GM21723 (cell line): Measurements from ENCODE around the gene CCDC198.

Experiments
- ATAC-seq: cut with Tn5 transposase; IDR thresholded peaks from one replicate; pipeline ENCODE4 v1.9.1; 2021; ENCODE audit warnings: mild to moderate bottlenecking, moderate library complexity; ENCODE audit not compliant: unreplicated experiment

CCDC198 gene, protein sequence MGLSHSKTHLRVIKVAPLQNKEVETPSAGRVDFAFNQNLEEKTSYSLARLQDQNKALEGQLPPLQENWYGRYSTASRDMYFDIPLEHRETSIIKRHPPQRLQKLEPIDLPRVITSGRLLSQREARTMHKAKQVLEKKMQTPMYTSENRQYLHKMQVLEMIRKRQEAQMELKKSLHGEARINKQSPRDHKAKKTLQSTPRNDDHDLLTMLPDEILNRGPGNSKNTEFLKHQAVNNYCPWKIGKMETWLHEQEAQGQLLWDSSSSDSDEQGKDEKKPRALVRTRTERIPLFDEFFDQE

DNA sequence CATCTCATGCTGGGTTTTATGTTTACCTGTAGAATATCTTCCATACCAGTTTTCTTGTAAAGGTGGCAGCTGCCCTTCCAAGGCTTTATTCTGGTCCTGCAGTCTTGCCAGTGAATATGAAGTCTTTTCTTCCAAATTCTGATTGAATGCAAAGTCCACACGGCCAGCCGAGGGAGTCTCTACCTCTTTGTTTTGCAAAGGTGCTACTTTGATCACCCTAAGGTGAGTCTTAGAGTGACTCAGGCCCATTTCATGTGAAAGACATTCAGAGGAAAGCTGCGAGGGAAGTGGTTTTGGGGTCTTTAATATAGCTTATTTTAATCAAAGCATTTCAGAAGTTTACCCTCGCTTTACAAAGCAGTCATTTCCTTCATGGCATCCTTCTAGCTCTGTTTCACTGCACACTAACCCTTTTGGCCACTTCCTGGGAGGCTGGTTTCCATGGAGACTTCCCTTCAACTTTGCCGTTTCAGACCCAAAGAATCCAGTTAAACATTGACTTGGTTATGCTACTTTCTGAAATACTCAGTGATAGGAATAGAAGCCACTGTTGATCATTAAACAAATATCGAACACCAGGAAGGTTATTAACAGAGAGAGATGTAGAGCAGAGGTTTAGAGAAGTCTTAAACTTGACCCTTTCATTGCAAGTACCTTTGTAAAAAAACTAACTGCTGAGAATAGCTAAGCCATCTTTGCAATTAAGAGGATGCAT lies at the start of gene CCDC198:
CCDC198 (minus strand) TSS at position 391 of the 715 bp plus-strand sequence; CDS start at position 249, 142 bp downstream.
- ATAC-seq = peak; percentile 65

DNA sequence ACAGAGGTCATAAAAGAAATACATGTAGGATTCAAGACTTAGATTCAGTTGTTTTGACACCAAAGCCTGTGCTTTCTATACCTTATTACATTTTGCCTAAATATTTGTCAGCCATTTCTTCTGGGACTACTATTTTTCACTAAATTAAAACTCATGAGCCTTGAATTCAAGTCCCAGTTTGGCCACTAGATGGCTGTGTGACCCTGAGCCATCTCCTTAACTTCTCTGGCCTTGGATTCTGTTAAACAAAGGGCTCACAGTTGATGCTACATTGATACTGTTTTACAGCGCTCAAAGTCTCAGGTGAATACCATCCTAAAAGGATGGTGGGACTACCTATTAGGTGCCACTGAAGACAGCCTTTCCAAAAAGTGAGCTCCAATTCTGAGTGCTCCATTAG lies 39.6 kb upstream of the CCDC198 start:
- no peak for ATAC-seq

DNA sequence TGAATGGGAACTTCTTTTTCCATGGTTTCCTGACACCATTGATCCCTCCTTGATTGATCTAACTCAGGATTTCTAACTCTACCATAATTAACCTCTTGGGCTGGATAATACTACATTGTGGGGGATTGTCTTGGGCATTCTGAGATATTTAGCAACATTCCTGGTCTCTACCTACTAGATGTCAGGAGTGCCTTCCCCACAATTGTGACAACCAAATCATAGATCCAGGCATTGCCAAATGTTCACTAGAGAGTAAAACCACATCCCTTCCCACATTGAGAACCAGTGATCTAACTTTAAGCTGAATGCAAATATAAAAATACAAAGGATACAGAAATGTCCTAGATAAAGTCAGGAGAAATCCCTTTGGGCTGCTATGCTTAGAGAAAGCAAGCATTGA lies 36.9 kb upstream of the CCDC198 start:
- ATAC-seq = no peak

DNA sequence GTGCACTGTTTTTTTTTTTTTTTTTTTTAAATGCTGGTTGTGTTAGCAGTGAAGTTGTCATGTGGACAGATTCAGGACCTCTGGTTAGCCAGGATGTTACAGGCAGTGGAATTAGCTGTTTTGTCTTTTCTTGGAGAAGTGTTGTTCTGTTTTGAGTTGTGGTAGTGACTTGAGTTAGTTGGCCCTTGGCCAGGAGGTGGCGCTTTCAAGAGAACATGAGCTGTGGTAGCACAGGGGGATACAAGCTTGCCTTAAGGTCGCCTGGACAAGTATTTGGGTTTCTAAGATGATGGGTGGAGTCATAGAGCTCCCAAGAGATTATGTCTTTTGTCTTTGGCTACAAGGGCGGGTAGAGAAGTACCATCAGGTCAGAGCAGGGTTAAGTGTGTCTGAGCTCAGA lies 33.3 kb upstream of the CCDC198 start:
- no peak for ATAC-seq

DNA sequence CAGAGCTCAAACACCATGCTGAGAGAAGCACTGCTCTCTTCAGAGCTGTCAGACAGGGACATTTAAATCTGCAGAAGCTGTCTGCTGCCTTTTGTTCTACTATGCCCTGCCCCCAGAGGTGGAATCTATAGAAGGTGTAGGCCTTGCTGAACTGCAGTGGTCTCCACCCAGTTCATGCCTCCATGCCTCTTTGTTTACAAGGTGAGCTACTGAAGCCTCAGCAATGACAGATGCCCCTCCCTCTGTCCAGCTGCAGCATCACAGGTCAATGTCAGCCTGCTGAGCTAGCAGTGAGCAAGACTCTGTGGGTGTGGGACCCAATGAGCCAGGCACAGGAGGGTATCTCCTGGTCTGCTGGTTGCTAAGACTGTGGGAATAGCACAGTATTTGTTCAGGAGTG lies 25.4 kb upstream of the CCDC198 start:
- no peak for ATAC-seq

DNA sequence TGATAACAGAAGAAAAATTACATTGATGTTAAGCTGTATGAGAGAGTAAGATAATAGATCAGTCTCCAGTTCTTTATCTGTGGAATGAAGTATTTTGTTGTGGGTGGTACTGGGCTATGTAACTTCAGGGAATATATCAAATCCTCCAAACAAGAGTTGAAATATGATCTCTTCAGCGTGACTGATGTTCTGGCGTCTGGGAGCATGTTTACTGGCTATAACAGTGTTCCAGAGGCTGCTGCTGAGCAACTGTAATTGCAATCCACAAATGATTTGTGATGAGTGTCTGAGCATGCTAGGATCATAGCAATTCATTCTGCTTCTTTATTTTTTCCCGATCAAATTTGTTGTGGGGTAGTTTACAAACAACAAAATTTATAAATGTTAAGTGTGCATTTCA lies 18.6 kb upstream of the CCDC198 start:
- ATAC-seq = no peak

DNA sequence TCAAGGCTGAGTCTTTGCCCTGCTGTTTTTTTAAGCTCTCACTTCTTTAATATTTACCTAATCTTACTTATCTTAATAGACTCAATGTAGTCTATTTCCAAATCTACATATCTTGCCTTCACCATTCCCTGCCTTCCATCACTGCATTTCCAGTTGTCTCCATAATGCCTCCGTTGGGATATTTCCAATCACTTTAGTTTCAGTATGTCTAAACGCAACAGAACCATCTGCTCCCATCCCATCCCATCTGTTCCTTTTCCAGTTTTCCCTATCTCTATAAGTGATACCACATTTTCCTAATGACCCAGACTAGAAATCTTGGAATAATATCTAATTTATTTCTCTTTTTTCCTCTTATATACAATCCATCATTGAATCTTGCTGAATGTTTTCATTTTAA lies 15.1 kb upstream of the CCDC198 start:
- ATAC-seq = no peak

DNA sequence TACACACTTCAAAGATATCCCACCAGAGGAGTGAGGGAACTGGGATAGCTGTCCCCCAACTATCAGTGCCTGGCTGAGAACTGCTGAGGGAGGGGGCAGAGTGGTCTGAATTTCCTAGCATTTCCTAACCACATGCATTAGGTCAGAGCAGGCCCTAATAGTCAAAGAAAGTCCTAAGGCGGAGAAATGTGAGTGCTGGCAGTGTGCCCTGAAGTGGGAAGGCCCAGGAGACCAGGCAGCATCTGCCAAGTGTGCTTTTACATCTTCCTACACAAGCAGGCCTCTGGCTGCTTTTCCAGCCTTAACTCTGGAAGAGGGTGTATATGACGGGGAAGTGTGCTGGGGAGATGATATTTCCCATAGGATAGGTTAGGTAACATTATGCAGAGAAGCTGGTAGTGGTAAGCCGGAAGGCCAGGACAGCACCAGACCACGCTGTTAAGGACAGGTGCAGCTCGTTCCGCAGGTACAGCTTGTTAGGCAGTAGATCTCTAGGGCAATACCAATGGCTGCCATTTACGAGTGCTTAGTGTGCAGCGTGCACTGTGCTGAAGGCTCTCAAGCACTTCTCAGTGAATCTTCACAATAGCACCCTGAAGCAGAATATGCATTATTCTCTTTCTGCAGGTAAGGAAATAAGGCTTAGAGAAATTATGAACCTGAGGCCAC lies 9.1 kb upstream of the CCDC198 start:
- no peak for ATAC-seq

DNA sequence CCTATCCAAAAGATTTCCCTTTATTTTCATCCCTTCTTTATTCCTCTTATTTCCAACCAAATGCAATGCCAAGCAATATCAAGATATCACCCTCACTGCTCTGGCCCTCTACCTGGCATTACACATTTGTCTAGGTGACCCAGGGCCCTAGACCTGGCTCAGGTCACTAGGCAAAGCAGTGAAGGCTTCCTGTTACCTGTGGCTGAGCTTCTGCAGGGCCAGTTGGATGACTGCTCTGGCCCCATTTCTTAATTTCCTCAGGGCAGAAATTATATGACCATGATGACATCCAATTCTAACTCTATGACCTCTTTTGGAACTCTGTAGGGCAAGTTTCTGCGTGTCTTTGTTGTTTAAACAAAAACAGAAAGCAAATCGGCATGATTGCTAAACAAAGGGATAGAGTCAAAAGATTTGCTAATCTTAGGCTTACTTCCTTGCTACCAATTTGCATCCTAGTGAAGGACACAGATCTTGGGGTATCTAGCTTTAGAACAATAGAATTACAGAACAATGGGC lies 7.4 kb upstream of the CCDC198 start:
- no peak for ATAC-seq

DNA sequence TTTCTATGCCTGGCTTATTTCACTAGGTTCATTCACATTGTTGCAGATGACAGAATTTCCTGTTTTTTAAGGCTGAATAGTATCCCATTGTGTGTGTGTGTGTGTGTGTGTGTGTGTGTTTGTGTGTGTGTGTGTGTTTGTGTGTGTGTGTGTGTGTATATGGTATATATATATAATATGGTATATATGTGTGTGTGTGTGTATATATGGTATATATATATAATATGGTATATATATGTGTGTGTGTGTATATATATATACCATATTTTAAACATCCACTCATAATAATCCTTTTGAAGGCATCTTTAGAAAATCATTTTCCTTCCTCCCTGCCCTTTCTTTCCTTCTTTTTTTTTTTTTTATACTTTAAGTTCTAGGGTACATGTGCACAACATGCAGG lies 5.0 kb upstream of the CCDC198 start:
- no peak for ATAC-seq

DNA sequence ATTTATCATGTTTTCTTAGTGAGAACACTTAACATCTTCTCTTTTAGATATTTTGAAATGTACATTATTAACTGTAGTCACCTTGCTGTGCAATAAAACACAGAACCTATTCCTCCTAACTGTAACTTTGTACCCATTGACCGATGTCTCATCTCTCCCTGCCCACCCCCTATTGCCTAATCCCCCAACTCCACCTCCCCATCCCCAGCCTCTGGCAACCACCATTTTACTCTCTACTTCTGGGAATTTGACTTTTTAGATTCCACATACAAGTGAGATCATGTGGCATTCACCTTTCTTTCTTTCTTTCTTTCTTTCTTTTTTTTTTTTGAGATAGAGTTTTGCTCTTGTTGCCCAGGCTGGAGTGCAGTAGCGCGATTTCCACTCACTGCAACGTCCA lies 4.4 kb upstream of the CCDC198 start:
- no peak for ATAC-seq

DNA sequence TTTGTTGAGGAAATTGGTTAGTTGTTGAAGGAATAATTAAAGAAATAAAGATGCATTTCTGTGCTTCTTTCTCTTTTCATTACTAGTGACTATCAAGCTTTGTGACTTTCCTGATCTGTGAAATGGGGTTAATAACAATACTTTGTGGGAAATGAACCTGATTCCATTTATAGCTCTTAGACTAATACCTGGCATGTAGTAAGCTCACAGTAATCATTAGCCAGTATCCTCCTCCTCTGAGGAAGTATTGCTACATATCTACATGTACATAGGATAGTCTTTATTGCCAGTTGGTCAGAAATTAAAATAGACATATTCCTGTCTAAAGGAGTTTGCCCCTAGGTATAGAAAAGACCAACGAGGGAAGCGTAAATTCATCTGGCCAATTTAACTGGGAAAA lies 1.8 kb upstream of the CCDC198 start:
- ATAC-seq = no peak

DNA sequence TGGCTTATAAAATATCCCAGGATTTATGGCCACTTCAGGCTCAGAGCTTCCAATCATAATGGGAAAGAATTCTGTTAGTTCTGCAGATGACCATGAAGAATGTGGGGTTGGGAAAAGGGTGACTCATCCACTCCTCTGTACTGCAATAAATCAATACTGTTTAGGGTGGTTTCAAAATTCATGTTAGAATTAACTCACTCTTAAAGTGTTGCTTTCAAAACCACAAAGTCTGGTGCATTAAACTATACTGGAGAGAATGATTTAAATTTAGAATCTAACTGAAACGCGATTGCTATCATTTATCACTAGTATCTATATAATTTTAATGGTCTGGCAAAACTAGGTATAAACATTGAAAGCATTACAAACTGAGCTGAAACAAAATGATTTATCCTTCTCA lies 798 bp downstream of the CCDC198 start:
- ATAC-seq = no peak

DNA sequence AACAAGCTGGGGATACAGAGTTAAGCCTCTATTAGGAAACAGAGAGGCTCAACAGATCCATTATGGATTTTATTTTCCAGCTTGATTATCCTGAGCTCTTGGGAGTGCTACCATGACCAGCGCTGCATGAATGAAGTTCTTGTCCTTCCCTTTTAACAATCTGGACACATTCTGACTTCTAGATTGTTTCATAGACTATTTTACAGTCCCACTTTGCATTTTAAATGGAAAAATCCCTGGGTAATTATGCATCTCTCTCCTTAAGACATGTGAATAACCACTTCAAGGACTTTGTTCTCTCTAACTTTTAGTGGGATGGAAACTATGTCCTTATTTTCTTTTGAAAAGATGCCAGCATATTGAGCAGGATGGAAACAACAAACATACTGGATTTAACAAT lies 2.0 kb downstream of the CCDC198 start:
- no peak for ATAC-seq

DNA sequence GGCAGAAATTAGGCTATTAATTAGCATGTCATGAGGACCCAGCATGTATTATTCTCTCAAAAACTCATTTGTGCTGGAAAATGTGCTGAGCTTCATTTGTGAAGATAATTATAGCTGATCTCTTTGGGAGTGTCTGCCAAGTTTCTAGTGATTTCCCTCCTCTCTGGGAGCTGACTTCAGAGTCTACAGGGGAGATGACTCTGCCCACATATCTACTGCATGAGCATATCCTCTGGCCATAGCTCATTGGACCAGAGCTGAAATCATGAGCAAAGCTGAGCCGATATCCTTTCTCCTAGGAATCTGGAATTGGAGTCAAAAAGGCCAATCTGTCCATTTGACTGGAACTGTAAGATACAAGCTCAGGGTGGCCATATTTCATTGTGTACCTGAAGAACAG lies 5.9 kb downstream of the CCDC198 start:
- ATAC-seq = no peak

DNA sequence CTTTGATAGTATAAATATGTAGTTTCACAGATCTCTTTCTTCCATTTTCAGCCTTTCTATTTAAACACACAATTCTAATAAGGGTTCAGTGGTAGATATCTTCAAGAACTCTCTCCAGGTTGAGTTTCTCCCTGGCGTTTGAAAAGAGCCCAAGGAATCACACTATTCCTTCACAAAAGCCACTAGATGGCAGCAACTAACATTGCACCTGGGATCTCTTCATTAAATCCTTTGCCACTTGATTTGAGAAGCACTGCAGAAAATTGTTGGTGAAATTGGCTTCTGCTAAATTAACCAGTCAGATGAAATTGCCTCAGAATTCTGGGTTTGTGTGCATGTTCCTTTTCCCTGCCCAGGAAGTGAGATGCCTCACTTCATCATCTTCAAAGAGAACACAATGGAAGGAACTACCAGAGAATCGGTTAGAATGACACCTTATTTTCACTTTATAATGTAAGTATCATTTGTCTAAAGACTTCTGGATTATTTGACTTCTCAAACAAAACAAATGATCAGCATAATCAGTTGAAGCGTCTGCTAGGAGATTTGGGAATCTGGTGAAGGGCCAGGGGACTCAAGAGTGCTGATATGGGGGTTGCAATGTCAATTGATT lies 6.8 kb downstream of the CCDC198 start:
- ATAC-seq = no peak

DNA sequence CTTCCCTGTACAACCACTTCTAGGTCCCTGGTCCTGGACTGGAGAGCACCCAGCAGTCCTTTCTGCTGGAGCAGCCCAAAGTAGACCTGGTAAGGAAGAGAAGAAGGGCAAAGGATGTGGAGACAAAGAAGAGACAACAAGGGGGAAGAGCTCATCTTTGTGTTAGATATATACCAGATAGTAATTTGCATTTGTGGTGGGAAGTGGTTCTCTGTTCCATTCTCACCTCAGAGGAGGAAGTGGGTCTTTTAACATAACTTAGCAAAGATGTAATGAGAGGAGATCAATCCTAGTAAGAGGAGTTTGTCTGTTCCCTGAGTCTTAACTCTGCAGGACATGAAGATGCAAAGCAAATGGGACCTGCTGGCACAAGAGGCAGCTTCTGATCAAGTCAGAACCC lies 8.0 kb downstream of the CCDC198 start:
- ATAC-seq = peak; percentile 93

DNA sequence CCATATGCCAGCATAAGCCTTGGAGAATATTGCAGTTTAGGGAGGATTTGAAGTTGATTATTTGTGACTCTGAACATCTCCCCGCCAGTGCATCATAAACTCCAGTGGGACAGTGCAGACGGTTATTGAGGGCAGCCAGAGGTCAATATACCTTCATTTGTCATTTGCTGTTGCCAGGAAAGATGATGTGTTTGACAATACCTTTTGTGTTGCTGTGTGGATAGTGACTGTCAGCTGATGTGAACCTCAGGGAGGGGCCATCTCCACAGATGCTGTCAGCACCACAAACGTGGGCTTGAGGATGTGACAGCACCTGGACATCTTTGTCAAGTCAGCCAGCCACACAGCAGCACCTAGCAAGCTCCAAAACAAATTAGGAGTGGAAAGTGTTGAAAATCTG lies 11.5 kb downstream of the CCDC198 start:
- ATAC-seq = no peak

DNA sequence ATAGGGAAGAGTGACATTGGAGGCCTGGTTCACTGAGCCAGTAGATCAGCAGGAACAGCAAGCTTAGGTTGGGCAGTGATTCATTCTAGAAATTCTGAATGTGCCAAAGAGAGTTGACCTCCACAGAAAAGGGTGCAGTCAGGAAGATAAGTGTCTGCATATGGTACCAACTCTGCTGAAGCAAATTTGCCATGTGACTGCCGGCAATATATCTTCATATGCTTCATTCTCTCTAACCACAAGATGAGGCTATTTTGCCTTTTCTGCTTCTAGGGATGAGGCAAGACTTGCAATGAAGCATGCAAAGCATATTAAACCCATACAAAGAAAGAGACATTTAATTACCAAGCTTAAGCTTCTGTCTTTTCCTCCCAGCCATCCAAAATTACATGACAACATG lies 13.6 kb downstream of the CCDC198 start:
- no peak for ATAC-seq

DNA sequence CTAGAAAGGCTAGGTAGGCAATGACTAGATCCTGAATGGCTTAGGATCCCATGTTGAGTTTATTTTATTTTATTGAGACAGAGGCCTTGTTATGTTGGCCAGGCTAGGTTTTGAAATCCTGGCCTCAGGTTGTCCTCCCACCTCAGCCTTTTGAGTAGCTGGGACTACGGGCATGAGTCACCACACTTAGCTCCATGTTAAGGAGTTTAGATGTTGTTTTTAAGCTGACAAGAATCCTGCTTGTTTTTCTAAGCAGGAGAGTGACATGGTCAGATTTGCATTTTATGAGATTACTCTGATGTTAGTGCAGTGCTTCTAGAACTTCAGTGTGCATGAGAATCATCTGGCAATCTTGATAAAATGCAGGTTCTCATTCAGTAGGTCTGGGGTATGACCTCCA lies 14.5 kb downstream of the CCDC198 start:
- no peak for ATAC-seq

DNA sequence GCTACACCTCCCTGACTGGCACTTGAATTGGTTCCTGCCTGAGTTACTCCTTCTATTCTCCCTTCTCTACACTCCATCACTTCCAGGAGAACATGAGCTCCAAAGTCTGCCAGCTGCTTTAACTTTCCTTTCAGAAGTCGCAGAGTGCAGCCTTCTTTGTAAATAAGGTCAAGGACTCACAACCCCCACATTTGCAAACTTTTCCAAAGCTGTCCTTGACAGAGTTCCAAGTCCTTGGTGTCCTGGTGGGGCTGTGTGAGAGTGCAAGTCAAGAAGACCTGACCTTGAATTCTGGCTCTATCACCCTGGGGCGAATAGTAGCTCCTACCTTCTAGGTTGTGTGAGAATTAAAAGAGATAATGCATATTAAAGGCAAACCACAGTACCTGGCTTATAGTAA lies 15.6 kb downstream of the CCDC198 start:
- no peak for ATAC-seq

DNA sequence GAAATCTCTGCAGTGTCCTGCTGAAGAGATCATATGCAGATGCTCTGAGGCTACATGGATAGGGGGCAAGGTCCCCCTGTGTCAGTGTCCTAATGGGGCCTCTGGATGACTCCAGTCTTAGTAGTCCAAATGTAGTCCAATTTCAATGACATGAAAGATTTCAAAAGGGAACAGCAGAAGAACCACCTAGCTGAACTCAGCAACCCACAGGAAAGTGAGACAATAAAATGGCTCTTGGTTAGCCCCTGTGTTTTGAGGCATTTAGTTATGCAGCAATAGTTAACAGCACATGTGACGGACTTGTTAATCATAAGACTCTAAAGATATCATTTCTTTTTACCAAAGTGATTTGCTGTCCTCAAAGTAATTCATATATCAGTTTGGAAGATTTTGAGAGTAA lies 22.7 kb downstream of the CCDC198 start:
- ATAC-seq = no peak
